ENCODE measurements around the gene MPPE1.

The MPPE1 gene

DNA sequence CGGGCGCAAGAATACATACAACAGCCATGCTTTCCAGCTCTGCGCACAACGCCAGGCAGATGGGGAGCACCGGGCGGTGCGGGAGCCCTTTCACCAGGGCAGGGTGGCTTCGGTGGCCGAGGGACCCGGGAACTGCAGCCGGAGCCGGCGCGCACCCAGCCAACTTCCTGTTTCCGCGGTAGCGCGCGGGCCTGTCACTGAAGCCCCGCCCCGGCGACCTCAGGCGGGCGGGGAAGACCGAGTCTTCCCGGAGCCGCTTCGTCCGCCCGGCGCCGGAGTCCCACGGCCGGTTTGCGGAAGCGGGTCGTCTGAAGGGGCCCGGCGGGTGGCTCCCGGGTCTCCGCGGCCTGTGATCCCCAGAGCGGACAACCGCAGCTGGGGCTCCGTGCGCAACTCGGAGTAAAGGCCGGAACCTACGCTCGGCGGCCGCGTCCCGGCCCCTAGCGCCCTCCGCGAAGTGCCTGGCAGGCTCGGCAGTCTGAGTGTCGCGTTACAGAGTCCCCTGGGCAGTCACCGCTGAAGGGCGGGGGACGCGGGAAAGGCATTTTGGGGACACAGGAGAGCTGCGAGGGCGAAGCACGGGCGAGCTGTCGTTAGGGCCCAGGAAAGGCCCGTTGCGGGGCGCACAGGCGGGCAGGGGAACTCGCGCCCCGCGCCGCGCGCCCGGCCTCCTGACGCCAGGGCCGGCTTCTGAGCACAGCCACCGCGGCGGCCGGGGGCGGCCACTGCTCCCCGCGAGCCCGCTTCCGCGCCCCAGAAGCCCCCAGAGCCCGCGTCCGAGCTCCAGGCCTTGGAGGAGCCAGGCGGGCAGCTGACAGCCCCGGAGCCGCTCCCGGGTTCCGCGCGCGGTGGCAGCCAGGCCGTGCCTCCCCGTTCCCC is at the start of gene MPPE1:
MPPE1 (minus strand) TSS at position 136 of the 879 bp plus-strand sequence. CDS start 11,053 bp downstream, outside the sequence.
- H3K36me3 ChIP-seq: peaks cover 5 to 25% (median 12%) of the 10 kb centered on the region in 11 experiments; a peak in 16 of 22 replicates
- peak within 1 kb of the TSS; percentile 92 to 100 (median 98) for H3K27ac ChIP-seq
- H3K4me2 ChIP-seq: peak within 1 kb of the TSS; percentile 84 to 98 (median 93)
- no peak for TF ChIP-seq Cebpa-rat (IDR thresholded peaks at IDR 0.05)
- H3K9ac ChIP-seq: peak within 1 kb of the TSS; percentile 91 to 100 (median 97)
- H3K4me3 ChIP-seq: peak within 1 kb of the TSS; percentile 68 to 84 (median 73)
- peaks cover 11 to 60% (median 23%) of the 10 kb centered on the region in 10 experiments for H3K4me1 ChIP-seq
- H4K20me1 ChIP-seq: no peaks in the 10 kb centered on the region
- no peaks in the 10 kb centered on the region for H3K27me3 ChIP-seq
- H3K9me3 ChIP-seq (replicated peaks in 1 of 11): no peaks in the 10 kb centered on the region

GRCh38 chr18:11957636-11958035 is 49.5 kb upstream of the MPPE1 start:
- Histone ChIP-seq H3K9me3 (replicated peaks in 1 of 11) (peaks cover 26 to 45% (median 30%) of the 10 kb centered on the region in 11 experiments), H3K27ac (no peak overlapping the region), H3K27me3 (no peaks in the 10 kb centered on the region), H3K4me1 (peaks cover 4 to 29% (median 21%) of the 10 kb centered on the region in 10 experiments; a peak in 17 of 20 replicates), H3K4me2 (no peak overlapping the region), H3K4me3 (0 out of 20 replicates have a peak overlapping the region, but pooled peaks of 2 of the 10 experiments have one; percentile 5 to 14), H3K36me3 (peaks cover 0 to 14% (median 0%) of the 10 kb centered on the region in 11 experiments; a peak in 4 of 22 replicates), H4K20me1 (no peaks in the 10 kb centered on the region), H3K9ac (no peak overlapping the region)
- TF ChIP-seq Cebpa-rat (IDR thresholded peaks at IDR 0.05): no peak

DNA sequence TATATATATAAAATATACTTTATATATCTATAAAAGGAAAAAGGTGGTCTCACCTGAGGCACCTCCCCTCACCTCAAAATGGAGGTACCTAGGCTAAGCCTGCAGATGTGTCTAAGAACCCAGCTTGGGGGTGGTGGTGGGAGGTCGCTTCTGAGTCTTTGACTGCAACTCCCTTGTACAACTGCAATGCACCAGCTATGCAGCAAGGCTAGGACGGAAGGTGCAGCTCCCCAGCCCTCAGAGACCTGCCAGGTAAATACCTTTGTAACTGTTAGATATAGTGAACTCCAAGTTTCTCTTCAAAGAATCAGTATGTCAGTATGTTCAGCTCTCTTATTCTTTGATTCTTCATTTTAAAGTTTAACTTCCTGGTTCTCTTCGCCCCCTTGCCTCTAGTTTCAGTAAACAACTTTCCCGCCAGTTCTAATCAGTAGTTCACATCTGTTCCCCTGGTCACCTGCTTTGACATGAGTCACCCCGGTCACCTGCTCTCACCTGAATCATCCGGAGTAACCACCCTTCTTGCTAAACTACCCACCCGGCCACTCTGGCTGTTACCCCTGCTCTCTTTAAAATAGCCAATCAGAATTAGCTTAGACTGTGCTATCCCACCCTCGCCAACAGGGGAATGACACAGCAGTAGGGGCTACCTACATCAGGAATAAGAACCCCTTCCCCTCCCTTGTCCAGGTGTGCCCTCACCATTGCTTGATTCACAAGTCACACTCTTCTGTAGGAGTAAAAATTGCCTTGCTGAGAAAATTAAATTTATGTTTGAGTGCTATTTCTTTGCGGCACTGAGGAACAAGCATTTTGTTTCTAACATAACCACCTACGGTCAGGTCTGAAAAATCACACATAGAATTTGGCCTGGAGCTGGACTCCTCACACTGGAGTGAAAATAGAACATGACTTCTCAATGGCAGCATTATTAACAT is 48.5 kb upstream of the MPPE1 start:
- Histone ChIP-seq H3K9me3 (replicated peaks in 1 of 11) (peaks cover 26 to 45% (median 30%) of the 10 kb centered on the region in 11 experiments), H3K4me1 (peaks cover 4 to 29% (median 21%) of the 10 kb centered on the region in 10 experiments; a peak in 17 of 20 replicates), H3K4me2 (no peak overlapping the region; a peak in 1 of 22 replicates), H3K27ac (peak overlapping the region in 6 of 11 experiments; percentile 13 to 94 (median 85); a peak in 9 of 22 replicates), H3K9ac (no peak overlapping the region), H3K4me3 (peak overlapping the region in 3 of 10 experiments; percentile 5 to 14 (median 13); a peak in 2 of 20 replicates), H3K27me3 (no peaks in the 10 kb centered on the region), H4K20me1 (no peaks in the 10 kb centered on the region), H3K36me3 (peaks cover 0 to 14% (median 0%) of the 10 kb centered on the region in 11 experiments; a peak in 4 of 22 replicates)
- no peak for TF ChIP-seq Cebpa-rat (IDR thresholded peaks at IDR 0.05)

DNA sequence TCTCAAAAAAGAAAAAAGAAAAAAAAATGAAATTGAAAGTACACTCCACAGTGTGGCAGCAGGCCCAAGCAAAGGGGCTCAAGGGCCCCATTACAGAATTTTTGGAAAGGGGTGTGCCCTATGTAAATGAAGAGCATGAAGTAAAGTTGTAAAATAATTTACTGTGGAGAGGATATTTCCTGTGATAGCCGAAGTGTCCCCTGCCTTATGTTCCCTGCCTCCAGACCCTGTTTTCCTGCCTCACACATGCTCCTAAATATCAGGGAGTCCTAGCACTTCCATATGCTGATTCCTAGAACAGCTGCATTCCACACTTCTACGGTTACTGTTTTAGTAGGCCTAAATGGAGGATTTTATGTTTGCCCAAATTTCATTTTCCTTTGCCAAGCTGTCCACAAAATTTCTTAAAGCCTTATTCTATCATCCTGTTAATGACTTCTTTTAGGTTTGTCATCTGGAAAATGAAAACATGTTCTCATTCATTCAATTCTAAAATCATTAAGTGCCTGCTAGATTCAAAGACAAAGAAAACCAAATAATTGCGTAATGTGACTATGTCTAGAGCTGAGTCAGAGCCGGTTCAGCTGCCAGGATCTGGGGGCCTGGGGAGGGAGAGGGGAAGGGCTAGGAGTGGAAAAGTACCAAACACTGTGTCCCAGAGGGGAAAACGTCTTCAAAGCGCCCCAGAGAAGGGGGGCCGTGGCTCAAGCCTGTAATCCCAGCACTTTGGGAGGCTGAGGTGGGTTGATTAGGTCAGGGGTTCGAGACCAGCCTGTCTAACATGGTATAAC is 47.3 kb upstream of the MPPE1 start:
- peaks cover 0 to 14% (median 0%) of the 10 kb centered on the region in 11 experiments; a peak in 4 of 22 replicates for H3K36me3 ChIP-seq
- H3K4me3 ChIP-seq: 0 out of 20 replicates have a peak overlapping the region, but pooled peaks of 1 of the 10 experiments have one; percentile 4
- H3K27ac ChIP-seq: peak overlapping the region in 9 of 11 experiments; percentile 58 to 94 (median 86); a peak in 18 of 22 replicates
- H3K4me1 ChIP-seq: peaks cover 4 to 29% (median 21%) of the 10 kb centered on the region in 10 experiments; a peak in 17 of 20 replicates
- TF ChIP-seq Cebpa-rat (IDR thresholded peaks at IDR 0.05): peak in 9 of 11 experiments; percentile 51 to 95 (median 85); a peak in 16 of 22 replicates
- H4K20me1 ChIP-seq: no peaks in the 10 kb centered on the region
- H3K4me2 ChIP-seq: peak overlapping the region in 10 of 11 experiments; percentile 5 to 76 (median 57); a peak in 19 of 22 replicates
- peaks cover 26 to 45% (median 30%) of the 10 kb centered on the region in 11 experiments for H3K9me3 ChIP-seq (replicated peaks in 1 of 11)
- peak overlapping the region in 8 of 11 experiments; percentile 10 to 82 (median 72); a peak in 15 of 22 replicates for H3K9ac ChIP-seq
- no peaks in the 10 kb centered on the region for H3K27me3 ChIP-seq

- Histone ChIP-seq H3K9me3 (replicated peaks in 1 of 11) (peaks cover 18 to 33% (median 20%) of the 10 kb centered on the region in 11 experiments), H3K36me3 (peaks cover 0 to 14% (median 0%) of the 10 kb centered on the region in 11 experiments; a peak in 4 of 22 replicates), H3K27me3 (no peaks in the 10 kb centered on the region), H3K9ac (no peak overlapping the region), H3K4me2 (no peak overlapping the region), H3K4me3 (no peak overlapping the region), H3K27ac (no peak overlapping the region), H4K20me1 (no peaks in the 10 kb centered on the region), H3K4me1 (peaks cover 4 to 32% (median 21%) of the 10 kb centered on the region in 10 experiments; a peak in 17 of 20 replicates)
- TF ChIP-seq Cebpa-rat (IDR thresholded peaks at IDR 0.05): no peak
These were observed 45.0 kb upstream of the MPPE1 start for GRCh38 chr18:11953113-11953512.

DNA sequence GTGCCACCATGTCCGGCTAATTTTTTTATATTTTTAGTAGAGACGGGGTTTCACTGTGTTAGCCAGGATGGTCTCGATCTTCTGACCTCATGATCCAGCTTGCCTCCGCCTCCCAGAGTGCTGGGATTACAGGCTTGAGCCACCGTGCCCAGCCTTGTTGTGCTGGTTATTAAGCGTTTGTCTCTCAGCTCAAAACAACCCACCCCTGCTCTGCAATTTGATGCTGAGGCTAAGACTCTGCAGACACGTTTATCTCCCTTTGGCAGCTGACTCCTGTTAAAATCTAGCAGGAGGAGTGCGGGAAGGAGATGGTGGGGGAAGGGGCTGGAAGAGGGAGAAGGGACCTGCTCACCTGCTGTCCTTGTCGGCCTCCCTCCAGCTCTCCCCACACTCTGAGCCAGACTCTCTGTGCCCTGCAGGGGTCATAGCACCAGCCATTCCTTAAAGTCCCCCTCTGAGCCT is 43.3 kb upstream of the MPPE1 start:
- H3K27ac ChIP-seq: no peak overlapping the region
- H3K9ac ChIP-seq: no peak overlapping the region
- no peaks in the 10 kb centered on the region for H3K27me3 ChIP-seq
- no peak overlapping the region for H3K4me3 ChIP-seq
- H3K9me3 ChIP-seq (replicated peaks in 1 of 11): peaks cover 2 to 16% (median 3%) of the 10 kb centered on the region in 11 experiments
- H3K4me1 ChIP-seq: peaks cover 17 to 48% (median 37%) of the 10 kb centered on the region in 10 experiments
- no peak for TF ChIP-seq Cebpa-rat (IDR thresholded peaks at IDR 0.05)
- no peaks in the 10 kb centered on the region for H4K20me1 ChIP-seq
- no peak overlapping the region for H3K4me2 ChIP-seq
- H3K36me3 ChIP-seq: no peaks in the 10 kb centered on the region

DNA sequence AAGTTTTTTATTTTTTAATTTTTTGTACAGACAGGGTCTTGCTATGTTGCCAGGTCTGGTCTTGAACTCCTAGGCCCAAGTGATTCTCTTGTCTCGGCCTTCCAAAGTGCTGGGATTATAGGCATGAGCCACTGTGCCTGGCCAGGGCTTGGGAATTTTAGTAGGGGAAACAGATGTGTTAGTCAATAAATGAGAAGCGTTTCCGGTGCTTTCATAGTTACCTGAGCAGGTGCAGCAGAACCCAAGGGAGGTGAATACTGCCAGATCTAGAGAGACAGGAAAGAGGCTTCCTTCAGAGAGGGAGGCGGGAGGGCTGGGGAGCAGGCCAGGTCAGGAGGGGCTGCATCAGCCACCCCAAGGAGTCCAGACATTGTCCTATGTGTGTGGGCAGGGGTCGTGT is 42.7 kb upstream of the MPPE1 start:
- TF ChIP-seq Cebpa-rat (IDR thresholded peaks at IDR 0.05): no peak

More for the DNA sequence above, 42.7 kb upstream of the MPPE1 start:
- H3K9ac ChIP-seq: no peak overlapping the region
- H3K36me3 ChIP-seq: no peaks in the 10 kb centered on the region
- H3K4me2 ChIP-seq: no peak overlapping the region
- H3K27ac ChIP-seq: no peak overlapping the region; a peak in 1 of 22 replicates
- H3K9me3 ChIP-seq (replicated peaks in 1 of 11): peaks cover 0 to 10% (median 0%) of the 10 kb centered on the region in 11 experiments; a peak in 4 of 22 replicates
- H3K4me1 ChIP-seq: peaks cover 19 to 48% (median 40%) of the 10 kb centered on the region in 10 experiments
- no peaks in the 10 kb centered on the region for H3K27me3 ChIP-seq
- no peaks in the 10 kb centered on the region for H4K20me1 ChIP-seq
- H3K4me3 ChIP-seq: no peak overlapping the region
